ENCODE data around the gene B9D2.

B9D2 gene

DNA sequence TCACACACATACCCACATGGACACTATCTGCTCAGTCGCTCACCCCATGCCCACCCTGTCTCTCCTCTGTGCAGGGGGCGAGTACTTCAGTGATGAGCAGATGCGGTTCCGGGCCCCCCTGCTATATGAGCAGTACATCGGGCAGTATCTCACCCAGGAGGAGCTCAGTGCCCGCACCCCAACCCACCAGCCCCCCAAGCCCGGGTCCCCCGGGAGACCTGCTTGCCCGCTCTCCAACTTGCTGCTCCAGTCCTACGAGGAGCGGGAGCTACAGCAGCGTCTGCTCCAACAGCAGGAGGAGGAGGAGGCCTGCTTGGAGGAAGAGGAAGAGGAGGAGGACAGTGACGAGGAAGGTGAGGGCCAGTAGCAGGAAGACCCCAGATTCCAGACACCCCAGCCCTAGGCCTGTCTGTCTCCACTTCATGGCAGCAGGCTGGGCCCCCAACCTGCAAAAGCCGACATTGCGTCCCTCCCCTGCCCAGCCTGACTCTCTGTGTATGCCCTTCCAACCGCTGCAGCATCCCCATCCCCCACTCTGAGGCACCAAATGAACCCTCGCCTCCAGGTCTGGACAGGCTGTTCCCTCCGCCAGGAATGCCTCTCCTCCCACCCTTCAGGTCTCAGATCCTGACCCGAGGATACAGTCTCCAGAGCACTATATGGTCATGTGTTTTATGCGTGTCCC is 44.3 kb downstream of the B9D2 start:
- Histone ChIP-seq H3K9ac (ENCODE audit: low read depth in 1 of 2, low read length in 2 of 2) (no peak overlapping the region), H3K4me3 (ENCODE audit: low read length in 2 of 2) (no peak overlapping the region), H3K36me3 (ENCODE audit: control insufficient read depth in 2 of 2, insufficient read depth in 2 of 2, low read length in 2 of 2) (peaks cover 44 to 56% of the 10 kb centered on the region in 2 donors), H3K27ac (ENCODE audit: low read depth in 2 of 2, low read length in 2 of 2) (no peak overlapping the region), H3K9me3 (ENCODE audit: control insufficient read depth in 2 of 2, low read length in 2 of 2) (no peaks in the 10 kb centered on the region), H3K27me3 (ENCODE audit: control insufficient read depth in 2 of 2, insufficient read depth in 2 of 2, low read length in 2 of 2) (no peaks in the 10 kb centered on the region), H3K4me1 (ENCODE audit: control insufficient read depth in 2 of 2, insufficient read depth in 2 of 2, low read length in 2 of 2) (peaks cover 15 to 21% of the 10 kb centered on the region in 2 donors)

DNA sequence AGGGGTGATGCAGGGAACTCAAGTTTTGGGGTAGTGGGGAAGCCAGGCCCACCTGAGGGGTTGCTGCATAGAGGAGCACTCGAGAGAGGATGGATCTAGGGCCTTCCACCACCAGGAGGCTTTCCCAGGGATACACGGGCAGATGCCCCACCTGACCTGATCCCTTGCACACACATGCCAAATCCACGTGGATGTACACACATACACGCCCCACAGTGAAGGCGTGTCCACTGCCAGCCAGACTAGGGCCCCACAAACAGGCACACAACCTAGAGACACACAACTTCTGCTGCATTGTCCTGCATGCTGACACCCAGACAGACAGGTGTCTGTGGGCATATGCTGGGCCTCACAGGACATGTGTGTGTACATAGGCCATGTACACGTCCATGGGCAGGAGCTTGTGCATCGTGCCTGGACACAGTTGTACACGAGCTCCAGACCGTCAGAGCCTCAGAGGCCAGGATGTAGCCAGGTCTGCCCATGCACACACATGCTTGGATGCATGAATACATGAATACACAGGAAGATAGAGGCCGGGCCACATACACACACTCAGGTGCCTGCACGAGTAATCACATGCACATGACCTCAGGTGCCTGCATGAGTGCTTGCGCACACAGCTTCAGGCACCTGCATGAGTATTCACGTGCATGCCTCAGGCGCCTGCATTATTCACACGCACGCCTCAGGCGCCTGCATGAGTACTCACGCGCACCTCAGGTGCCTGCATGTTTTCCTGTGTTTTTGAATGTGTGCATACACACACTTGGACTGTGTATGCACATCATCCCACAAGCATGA is 45.1 kb downstream of the B9D2 start:
- H3K4me1 ChIP-seq (ENCODE audit: control insufficient read depth in 2 of 2, insufficient read depth in 2 of 2, low read length in 2 of 2): peaks cover 10 to 13% of the 10 kb centered on the region in 2 donors
- H3K36me3 ChIP-seq (ENCODE audit: control insufficient read depth in 2 of 2, insufficient read depth in 2 of 2, low read length in 2 of 2): peaks cover 46 to 60% of the 10 kb centered on the region in 2 donors
- H3K9me3 ChIP-seq (ENCODE audit: control insufficient read depth in 2 of 2, low read length in 2 of 2): no peaks in the 10 kb centered on the region
- no peaks in the 10 kb centered on the region for H3K27me3 ChIP-seq (ENCODE audit: control insufficient read depth in 2 of 2, insufficient read depth in 2 of 2, low read length in 2 of 2)
- no peak overlapping the region for H3K27ac ChIP-seq (ENCODE audit: low read depth in 2 of 2, low read length in 2 of 2)
- no peak overlapping the region for H3K4me3 ChIP-seq (ENCODE audit: low read length in 2 of 2)
- H3K9ac ChIP-seq (ENCODE audit: low read depth in 1 of 2, low read length in 2 of 2): no peak overlapping the region

- H3K9me3 ChIP-seq (ENCODE audit: control insufficient read depth in 2 of 2, low read length in 2 of 2): no peaks in the 10 kb centered on the region
- no peaks in the 10 kb centered on the region for H3K27me3 ChIP-seq (ENCODE audit: control insufficient read depth in 2 of 2, insufficient read depth in 2 of 2, low read length in 2 of 2)
- peaks cover 48 to 65% of the 10 kb centered on the region in 2 donors for H3K36me3 ChIP-seq (ENCODE audit: control insufficient read depth in 2 of 2, insufficient read depth in 2 of 2, low read length in 2 of 2)
- H3K4me3 ChIP-seq (ENCODE audit: low read length in 2 of 2): no peak overlapping the region
- no peak overlapping the region for H3K27ac ChIP-seq (ENCODE audit: low read depth in 2 of 2, low read length in 2 of 2)
- H3K4me1 ChIP-seq (ENCODE audit: control insufficient read depth in 2 of 2, insufficient read depth in 2 of 2, low read length in 2 of 2): peaks cover 0 to 3% of the 10 kb centered on the region in 2 donors
- no peak overlapping the region for H3K9ac ChIP-seq (ENCODE audit: low read depth in 1 of 2, low read length in 2 of 2)
Observed at GRCh38 chr19:41316306-41316920, 47.5 kb downstream of the B9D2 start.

- no peak overlapping the region for H3K4me3 ChIP-seq (ENCODE audit: low read length in 2 of 2)
- H3K4me1 ChIP-seq (ENCODE audit: control insufficient read depth in 2 of 2, insufficient read depth in 2 of 2, low read length in 2 of 2): peaks cover 28 to 31% of the 10 kb centered on the region in 2 donors
- peaks cover 17 to 34% of the 10 kb centered on the region in 2 donors for H3K36me3 ChIP-seq (ENCODE audit: control insufficient read depth in 2 of 2, insufficient read depth in 2 of 2, low read length in 2 of 2)
- no peak overlapping the region for H3K9ac ChIP-seq (ENCODE audit: low read depth in 1 of 2, low read length in 2 of 2)
- H3K27ac ChIP-seq (ENCODE audit: low read depth in 2 of 2, low read length in 2 of 2): no peak overlapping the region
- no peaks in the 10 kb centered on the region for H3K9me3 ChIP-seq (ENCODE audit: control insufficient read depth in 2 of 2, low read length in 2 of 2)
- H3K27me3 ChIP-seq (ENCODE audit: control insufficient read depth in 2 of 2, insufficient read depth in 2 of 2, low read length in 2 of 2): no peaks in the 10 kb centered on the region
Observed at GRCh38 chr19:41311613-41312012, 52.3 kb downstream of the B9D2 start.

- Histone ChIP-seq H3K36me3 (ENCODE audit: control insufficient read depth in 2 of 2, insufficient read depth in 2 of 2, low read length in 2 of 2) (peaks cover 17 to 34% of the 10 kb centered on the region in 2 donors), H3K4me1 (ENCODE audit: control insufficient read depth in 2 of 2, insufficient read depth in 2 of 2, low read length in 2 of 2) (peaks cover 31 to 33% of the 10 kb centered on the region in 2 donors), H3K27ac (ENCODE audit: low read depth in 2 of 2, low read length in 2 of 2) (no peak overlapping the region), H3K9me3 (ENCODE audit: control insufficient read depth in 2 of 2, low read length in 2 of 2) (no peaks in the 10 kb centered on the region), H3K9ac (ENCODE audit: low read depth in 1 of 2, low read length in 2 of 2) (peak overlapping the region in 1 of 2 donors; percentile 85), H3K27me3 (ENCODE audit: control insufficient read depth in 2 of 2, insufficient read depth in 2 of 2, low read length in 2 of 2) (no peaks in the 10 kb centered on the region), H3K4me3 (ENCODE audit: low read length in 2 of 2) (peak overlapping the region; percentile 76 to 100)
Observed at GRCh38 chr19:41311072-41311471, 52.9 kb downstream of the B9D2 start.

- Histone ChIP-seq H3K27ac (ENCODE audit: low read depth in 2 of 2, low read length in 2 of 2) (peak within 1 kb of the TSS; percentile 93 to 97), H3K36me3 (ENCODE audit: control insufficient read depth in 2 of 2, insufficient read depth in 2 of 2, low read length in 2 of 2) (peaks cover 20 to 37% of the 10 kb centered on the region in 2 donors), H3K4me1 (ENCODE audit: control insufficient read depth in 2 of 2, insufficient read depth in 2 of 2, low read length in 2 of 2) (peaks cover 31 to 33% of the 10 kb centered on the region in 2 donors)
Observed at GRCh38 chr19:41310033-41310831, 53.7 kb downstream of the B9D2 start, which contains the start of gene CCDC97. Gene CCDC97, plus strand, starts transcription at chr19:41310172. Its CDS starts 139 bp downstream, at chr19:41310311.

DNA sequence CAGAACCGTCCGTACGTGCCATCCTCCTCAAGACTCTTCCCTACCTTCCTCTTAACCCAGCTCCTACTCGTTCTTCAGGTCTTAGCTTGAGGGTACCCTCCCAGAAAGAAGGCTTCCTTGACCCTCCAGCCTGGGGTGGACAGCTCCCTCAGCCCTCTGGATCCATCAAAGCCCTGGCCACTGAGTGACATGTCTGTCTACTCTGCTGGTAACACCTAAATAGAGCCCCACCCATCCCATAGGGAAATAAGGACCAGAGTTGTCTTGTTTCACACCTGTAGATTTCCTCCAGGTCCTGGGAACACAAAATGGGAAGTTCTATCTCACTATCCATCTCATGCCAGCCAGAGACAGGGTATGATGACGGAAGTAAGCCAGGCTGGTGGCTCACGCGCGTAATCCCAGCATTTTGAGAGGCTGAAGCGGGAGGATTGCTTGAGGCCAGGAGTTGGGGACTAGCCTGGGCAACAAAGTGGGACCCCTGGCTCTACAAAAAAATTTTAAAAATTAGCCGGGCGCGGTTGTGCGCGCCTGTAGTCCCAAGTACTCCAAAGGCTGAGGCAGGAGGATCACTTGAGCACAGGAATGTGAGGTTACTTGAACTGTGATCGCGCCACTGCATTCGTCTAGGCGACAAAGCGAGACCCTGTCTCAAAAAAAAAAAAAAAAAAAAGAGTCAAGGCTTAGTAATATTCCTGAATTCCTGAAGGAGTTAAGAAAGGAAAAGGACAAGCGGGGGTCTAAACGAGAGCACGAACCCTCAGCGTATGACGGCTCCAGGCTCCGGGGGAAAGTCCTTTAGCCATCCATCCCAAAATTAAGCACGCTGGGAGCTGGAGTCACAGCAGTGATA is 54.5 kb downstream of the B9D2 start:
- Histone ChIP-seq H3K4me1 (ENCODE audit: control insufficient read depth in 2 of 2, insufficient read depth in 2 of 2, low read length in 2 of 2) (peaks cover 31 to 33% of the 10 kb centered on the region in 2 donors), H3K4me3 (ENCODE audit: low read length in 2 of 2) (peak overlapping the region; percentile 76 to 100), H3K9ac (ENCODE audit: low read depth in 1 of 2, low read length in 2 of 2) (peak overlapping the region; percentile 85 to 99), H3K36me3 (ENCODE audit: control insufficient read depth in 2 of 2, insufficient read depth in 2 of 2, low read length in 2 of 2) (peaks cover 27 to 42% of the 10 kb centered on the region in 2 donors), H3K27me3 (ENCODE audit: control insufficient read depth in 2 of 2, insufficient read depth in 2 of 2, low read length in 2 of 2) (no peaks in the 10 kb centered on the region), H3K27ac (ENCODE audit: low read depth in 2 of 2, low read length in 2 of 2) (peak overlapping the region; percentile 93 to 97), H3K9me3 (ENCODE audit: control insufficient read depth in 2 of 2, low read length in 2 of 2) (no peaks in the 10 kb centered on the region)

More at GRCh38 chr19:41310033-41310831, 53.7 kb downstream of the B9D2 start, which contains the start of gene CCDC97:
- Histone ChIP-seq H3K4me3 (ENCODE audit: low read length in 2 of 2) (peak within 1 kb of the TSS; percentile 76 to 100), H3K9me3 (ENCODE audit: control insufficient read depth in 2 of 2, low read length in 2 of 2) (no peaks in the 10 kb centered on the region), H3K27me3 (ENCODE audit: control insufficient read depth in 2 of 2, insufficient read depth in 2 of 2, low read length in 2 of 2) (no peaks in the 10 kb centered on the region), H3K9ac (ENCODE audit: low read depth in 1 of 2, low read length in 2 of 2) (peak within 1 kb of the TSS; percentile 85 to 99)

DNA sequence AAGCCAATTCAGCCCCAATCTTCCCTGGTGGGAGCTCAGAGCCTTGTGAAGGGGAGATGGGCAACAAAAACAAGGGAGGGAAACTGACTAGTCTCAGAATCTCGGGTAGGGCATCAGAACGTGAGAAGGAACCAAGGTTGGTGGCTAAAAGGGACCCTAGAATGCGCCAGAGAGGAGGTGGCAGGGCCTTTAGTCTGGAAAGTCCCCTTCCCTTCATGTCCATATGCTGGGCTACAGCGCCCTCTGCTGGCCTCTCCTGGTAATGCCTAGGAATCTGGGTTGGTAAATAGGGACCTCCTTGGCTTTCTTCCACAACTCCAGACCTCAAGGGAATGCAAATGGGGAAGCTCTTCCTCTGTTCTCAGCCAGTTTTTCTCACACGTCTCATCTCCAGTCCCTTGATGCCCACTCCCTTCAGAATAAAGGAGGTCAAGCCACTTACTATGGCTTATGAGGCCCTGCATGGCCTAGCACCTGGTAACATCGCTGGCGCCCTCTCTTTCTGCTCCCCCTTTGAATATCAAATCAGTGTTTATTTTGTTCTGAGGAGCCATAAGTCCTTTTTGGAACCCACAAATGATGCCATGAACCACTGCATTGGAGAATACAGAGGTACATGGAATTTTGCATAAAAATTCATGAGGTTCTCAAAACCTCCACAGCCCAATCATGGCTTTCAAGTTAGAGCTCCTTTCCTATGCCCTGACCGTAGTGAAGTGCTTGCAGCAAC is 55.3 kb downstream of the B9D2 start:
- Histone ChIP-seq H3K36me3 (ENCODE audit: control insufficient read depth in 2 of 2, insufficient read depth in 2 of 2, low read length in 2 of 2) (peaks cover 34 to 48% of the 10 kb centered on the region in 2 donors), H3K4me3 (ENCODE audit: low read length in 2 of 2) (peak overlapping the region; percentile 76 to 100), H3K9ac (ENCODE audit: low read depth in 1 of 2, low read length in 2 of 2) (peak overlapping the region; percentile 85 to 99), H3K27me3 (ENCODE audit: control insufficient read depth in 2 of 2, insufficient read depth in 2 of 2, low read length in 2 of 2) (no peaks in the 10 kb centered on the region), H3K9me3 (ENCODE audit: control insufficient read depth in 2 of 2, low read length in 2 of 2) (no peaks in the 10 kb centered on the region), H3K4me1 (ENCODE audit: control insufficient read depth in 2 of 2, insufficient read depth in 2 of 2, low read length in 2 of 2) (peaks cover 31 to 33% of the 10 kb centered on the region in 2 donors), H3K27ac (ENCODE audit: low read depth in 2 of 2, low read length in 2 of 2) (peak overlapping the region; percentile 93 to 97)
